Forelimb muscle (tissue), 1 donor: ENCODE data around the gene VIPR1. TPM values are rescaled to one million over a fixed set of nuclear protein-coding genes. Genes with fewer than 3 reads are reported as not detected.
"Not testable (repeated sequence)": the region's sequence is repeated elsewhere in the genome, so short reads cannot be mapped to it uniquely, and the experiment has no call there.

Source experiments
- DNase-seq: peaks from one replicate; pipeline ENCODE4 v3.0.0-alpha.2; 2013; ENCODE audit warnings: low read depth
- polyA plus RNA-seq: library from polyadenylated mRNA; unstranded; fragments of 120-200 nt; gene quantifications from one replicate; pipeline ENCODE4 v1.2.1, GENCODE V29; 2013; ENCODE audit not compliant: insufficient read length

Gene VIPR1
- polyA plus RNA-seq, 1 donor: 1.6 TPM

- no peak for DNase-seq
Measured at GRCh38 chr3:42533161-42533897, 30.9 kb downstream of the VIPR1 start.

GRCh38 chr3:42535981-42536784, 33.7 kb downstream of the VIPR1 start:
- no peak for DNase-seq

GRCh38 chr3:42537350-42537749, 34.9 kb downstream of the VIPR1 start:
- DNase-seq: no peak

- no peak for DNase-seq
Measured at GRCh38 chr3:42539871-42540714, 37.6 kb downstream of the VIPR1 start.

GRCh38 chr3:42541079-42541478, 38.6 kb downstream of the VIPR1 start:
- DNase-seq: no peak

GRCh38 chr3:42544492-42545283, 42.2 kb downstream of the VIPR1 start:
- DNase-seq: no peak

GRCh38 chr3:42545284-42545900, 42.9 kb downstream of the VIPR1 start:
- no peak for DNase-seq

- DNase-seq: no peak
Measured at GRCh38 chr3:42546691-42547213, 44.3 kb downstream of the VIPR1 start.

- peak; percentile 11 for DNase-seq
Measured at GRCh38 chr3:42547401-42547945, 45.0 kb downstream of the VIPR1 start.

- DNase-seq: no peak
Measured at GRCh38 chr3:42549131-42549530, 46.7 kb downstream of the VIPR1 start.

- DNase-seq: no peak
Measured at GRCh38 chr3:42550250-42550649, 47.8 kb downstream of the VIPR1 start.

- no peak for DNase-seq
Measured at GRCh38 chr3:42552830-42553229, 50.4 kb downstream of the VIPR1 start.

- no peak for DNase-seq
Measured at GRCh38 chr3:42556089-42556632, 53.7 kb downstream of the VIPR1 start.

GRCh38 chr3:42556817-42557216, 54.4 kb downstream of the VIPR1 start:
- DNase-seq: not testable (repeated sequence)

- no peak for DNase-seq
Measured at GRCh38 chr3:42557854-42558253, 55.4 kb downstream of the VIPR1 start.

GRCh38 chr3:42562047-42562907, 59.8 kb downstream of the VIPR1 start:
- no peak for DNase-seq

- no peak for DNase-seq
Measured at GRCh38 chr3:42569593-42570142, 67.2 kb downstream of the VIPR1 start.

GRCh38 chr3:42572278-42572677, 69.8 kb downstream of the VIPR1 start:
- DNase-seq: no peak
